ENCODE data around the gene FAM89A.

DNA sequence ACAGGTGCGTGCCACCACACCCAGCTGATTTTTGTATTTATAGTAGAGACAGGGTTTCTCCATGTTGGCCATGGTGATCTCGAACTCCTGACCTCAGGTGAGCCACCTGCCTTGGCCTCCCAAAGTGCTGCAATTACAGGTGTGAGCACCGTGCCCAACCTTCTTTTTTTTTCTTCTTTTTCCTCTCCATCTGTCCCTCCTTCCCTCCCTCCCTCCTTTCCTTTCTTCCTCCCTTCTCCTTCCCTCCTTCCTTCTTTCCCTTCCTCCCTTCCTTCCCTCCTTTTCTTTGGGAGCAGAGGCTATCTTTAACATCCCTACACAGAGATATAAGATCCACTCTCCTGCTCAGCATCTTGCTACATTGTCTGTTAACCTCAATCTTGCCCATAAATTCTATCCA, 24.4 kb upstream of the FAM89A start:
- TF ChIP-seq, protein P1, sequence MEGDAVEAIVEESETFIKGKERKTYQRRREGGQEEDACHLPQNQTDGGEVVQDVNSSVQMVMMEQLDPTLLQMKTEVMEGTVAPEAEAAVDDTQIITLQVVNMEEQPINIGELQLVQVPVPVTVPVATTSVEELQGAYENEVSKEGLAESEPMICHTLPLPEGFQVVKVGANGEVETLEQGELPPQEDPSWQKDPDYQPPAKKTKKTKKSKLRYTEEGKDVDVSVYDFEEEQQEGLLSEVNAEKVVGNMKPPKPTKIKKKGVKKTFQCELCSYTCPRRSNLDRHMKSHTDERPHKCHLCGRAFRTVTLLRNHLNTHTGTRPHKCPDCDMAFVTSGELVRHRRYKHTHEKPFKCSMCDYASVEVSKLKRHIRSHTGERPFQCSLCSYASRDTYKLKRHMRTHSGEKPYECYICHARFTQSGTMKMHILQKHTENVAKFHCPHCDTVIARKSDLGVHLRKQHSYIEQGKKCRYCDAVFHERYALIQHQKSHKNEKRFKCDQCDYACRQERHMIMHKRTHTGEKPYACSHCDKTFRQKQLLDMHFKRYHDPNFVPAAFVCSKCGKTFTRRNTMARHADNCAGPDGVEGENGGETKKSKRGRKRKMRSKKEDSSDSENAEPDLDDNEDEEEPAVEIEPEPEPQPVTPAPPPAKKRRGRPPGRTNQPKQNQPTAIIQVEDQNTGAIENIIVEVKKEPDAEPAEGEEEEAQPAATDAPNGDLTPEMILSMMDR (conservative IDR thresholded peaks at IDR 0.05; ENCODE audit: low read length) = no peak
- TF ChIP-seq EZH2phosphoT487 (IDR thresholded peaks at IDR 0.05; ENCODE audit: borderline replicate concordance) = no peak
